ENCODE data around the gene NFATC2.

Gene NFATC2

DNA sequence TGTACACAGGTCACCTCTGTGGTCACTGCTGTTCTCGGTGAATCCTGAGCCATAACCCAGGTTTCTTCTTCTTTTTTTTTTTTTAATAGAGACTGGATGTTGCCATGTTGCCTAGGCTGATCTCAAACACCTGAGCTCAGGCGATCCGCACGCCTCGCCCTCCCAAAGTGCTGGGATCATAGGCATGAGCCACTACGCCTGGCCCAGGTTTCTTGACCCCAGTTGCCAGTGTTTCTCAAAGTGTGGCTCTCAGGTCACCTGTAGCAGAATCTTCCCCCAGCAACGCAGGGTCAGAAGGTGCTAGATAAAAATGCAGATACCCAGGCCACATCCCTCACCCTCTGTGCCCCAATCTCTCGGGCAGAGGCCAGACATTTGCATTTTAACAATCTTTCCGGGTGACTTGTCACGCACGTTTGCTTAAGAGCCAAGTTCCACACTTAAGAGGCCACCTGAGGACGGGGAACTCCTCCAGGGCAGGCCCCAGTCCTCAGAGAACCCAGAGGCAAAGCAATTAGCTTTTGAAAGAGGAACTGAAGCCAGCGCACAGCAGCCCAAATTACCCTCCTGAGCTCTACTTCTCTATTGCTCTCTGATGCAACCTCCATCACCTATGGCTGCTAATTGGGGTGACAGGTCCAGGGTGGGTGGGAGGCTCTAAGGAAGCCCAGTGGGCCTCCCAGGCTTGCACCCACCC is 81.8 kb downstream of the NFATC2 start:
- peak; percentile 89 for DNase-seq (ENCODE audit: low spot score)
- in situ Hi-C loops (cut with MboI; ENCODE audit: low sequenced_read_pairs, unreplicated experiment): no loop called here
- TF ChIP-seq, protein P1, sequence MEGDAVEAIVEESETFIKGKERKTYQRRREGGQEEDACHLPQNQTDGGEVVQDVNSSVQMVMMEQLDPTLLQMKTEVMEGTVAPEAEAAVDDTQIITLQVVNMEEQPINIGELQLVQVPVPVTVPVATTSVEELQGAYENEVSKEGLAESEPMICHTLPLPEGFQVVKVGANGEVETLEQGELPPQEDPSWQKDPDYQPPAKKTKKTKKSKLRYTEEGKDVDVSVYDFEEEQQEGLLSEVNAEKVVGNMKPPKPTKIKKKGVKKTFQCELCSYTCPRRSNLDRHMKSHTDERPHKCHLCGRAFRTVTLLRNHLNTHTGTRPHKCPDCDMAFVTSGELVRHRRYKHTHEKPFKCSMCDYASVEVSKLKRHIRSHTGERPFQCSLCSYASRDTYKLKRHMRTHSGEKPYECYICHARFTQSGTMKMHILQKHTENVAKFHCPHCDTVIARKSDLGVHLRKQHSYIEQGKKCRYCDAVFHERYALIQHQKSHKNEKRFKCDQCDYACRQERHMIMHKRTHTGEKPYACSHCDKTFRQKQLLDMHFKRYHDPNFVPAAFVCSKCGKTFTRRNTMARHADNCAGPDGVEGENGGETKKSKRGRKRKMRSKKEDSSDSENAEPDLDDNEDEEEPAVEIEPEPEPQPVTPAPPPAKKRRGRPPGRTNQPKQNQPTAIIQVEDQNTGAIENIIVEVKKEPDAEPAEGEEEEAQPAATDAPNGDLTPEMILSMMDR (IDR thresholded peaks at IDR 0.05; ENCODE audit: borderline replicate concordance, control extremely low read depth, extremely low read depth, insufficient read depth, missing control alignments): no peak

DNA sequence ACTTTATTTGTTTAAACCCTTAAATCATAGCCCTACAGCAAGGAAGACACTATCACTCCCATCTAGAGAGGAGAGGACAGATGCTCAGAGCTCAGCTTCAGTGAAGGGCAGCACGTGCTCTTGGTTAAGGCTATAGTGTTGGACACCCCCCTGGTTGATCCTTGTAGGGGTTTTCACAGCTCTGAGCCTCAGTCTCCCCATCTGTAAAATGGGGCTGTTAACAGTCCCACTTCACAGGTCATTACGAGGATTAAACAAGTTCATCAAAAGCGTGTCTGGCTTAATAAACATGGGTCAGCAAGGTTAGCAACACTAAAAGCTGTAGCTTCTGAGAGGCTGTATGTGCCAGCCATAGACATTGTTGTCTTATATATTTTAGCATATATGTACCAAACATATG is 82.4 kb downstream of the NFATC2 start:
- TF ChIP-seq, protein P1 (IDR thresholded peaks at IDR 0.05; ENCODE audit: borderline replicate concordance, control extremely low read depth, extremely low read depth, insufficient read depth, missing control alignments): no peak
- in situ Hi-C loops (cut with MboI; ENCODE audit: low sequenced_read_pairs, unreplicated experiment): no loop called here

DNA sequence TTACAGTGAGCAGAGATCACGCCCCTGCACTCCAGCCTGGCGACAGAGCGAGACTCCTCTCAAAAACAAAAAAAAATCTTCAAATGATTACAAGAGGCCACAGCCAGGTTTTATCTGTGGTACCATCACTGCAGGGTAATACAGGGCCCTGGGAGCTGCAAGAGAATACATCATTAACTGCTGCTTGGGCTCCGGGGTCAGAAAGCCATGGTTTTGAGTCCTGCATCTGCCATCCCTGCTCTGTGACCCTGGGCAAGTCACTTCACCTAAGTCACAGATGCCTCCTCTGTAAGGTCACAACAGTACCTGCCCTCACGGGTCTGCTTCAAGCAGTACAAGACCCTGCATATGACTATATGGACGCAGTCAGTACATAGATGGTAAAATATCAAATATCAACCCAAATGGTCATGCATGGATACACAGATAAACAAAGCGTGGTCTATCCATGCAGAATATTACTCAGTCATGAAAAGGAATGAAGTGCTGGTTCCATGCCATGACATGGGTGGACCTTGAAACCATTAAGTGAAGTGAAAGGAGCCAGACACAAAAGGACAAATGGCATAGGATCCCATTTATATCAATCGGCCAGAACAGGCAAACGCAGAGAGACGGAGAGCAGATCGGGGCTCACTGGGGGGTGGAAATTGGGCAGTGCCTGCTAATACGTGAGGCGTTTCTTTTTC is 83.6 kb downstream of the NFATC2 start:
- in situ Hi-C loops (cut with MboI; ENCODE audit: low sequenced_read_pairs, unreplicated experiment): no loop called here
- DNase-seq (ENCODE audit: low spot score): no peak
- TF ChIP-seq, protein P1 (IDR thresholded peaks at IDR 0.05; ENCODE audit: borderline replicate concordance, control extremely low read depth, extremely low read depth, insufficient read depth, missing control alignments): no peak

More for the DNA sequence above, 82.4 kb downstream of the NFATC2 start:
- DNase-seq (ENCODE audit: low spot score): no peak

DNA sequence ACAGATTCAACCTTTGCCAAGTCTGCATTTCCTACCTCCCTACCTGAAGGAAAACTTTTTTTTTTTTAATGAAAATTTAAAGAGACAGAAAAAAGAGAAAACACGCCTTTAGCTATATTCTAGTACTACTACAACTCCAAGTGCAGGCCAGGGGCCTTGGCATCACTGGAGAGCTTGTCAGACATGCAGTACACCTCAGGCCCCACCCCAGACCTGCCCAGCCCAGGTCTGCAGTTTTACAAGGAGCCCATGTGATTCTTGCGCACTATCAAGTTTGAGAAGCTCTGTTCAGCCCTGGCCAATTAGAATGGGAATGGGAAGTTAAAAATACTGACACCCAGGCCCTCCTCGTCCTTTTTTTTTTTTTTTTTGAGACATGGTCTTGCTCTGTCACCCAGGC is 85.0 kb downstream of the NFATC2 start:
- TF ChIP-seq, protein P1 (IDR thresholded peaks at IDR 0.05; ENCODE audit: borderline replicate concordance, control extremely low read depth, extremely low read depth, insufficient read depth, missing control alignments): no peak
- in situ Hi-C loops (cut with MboI; ENCODE audit: low sequenced_read_pairs, unreplicated experiment): no loop called here
- no peak for DNase-seq (ENCODE audit: low spot score)

DNA sequence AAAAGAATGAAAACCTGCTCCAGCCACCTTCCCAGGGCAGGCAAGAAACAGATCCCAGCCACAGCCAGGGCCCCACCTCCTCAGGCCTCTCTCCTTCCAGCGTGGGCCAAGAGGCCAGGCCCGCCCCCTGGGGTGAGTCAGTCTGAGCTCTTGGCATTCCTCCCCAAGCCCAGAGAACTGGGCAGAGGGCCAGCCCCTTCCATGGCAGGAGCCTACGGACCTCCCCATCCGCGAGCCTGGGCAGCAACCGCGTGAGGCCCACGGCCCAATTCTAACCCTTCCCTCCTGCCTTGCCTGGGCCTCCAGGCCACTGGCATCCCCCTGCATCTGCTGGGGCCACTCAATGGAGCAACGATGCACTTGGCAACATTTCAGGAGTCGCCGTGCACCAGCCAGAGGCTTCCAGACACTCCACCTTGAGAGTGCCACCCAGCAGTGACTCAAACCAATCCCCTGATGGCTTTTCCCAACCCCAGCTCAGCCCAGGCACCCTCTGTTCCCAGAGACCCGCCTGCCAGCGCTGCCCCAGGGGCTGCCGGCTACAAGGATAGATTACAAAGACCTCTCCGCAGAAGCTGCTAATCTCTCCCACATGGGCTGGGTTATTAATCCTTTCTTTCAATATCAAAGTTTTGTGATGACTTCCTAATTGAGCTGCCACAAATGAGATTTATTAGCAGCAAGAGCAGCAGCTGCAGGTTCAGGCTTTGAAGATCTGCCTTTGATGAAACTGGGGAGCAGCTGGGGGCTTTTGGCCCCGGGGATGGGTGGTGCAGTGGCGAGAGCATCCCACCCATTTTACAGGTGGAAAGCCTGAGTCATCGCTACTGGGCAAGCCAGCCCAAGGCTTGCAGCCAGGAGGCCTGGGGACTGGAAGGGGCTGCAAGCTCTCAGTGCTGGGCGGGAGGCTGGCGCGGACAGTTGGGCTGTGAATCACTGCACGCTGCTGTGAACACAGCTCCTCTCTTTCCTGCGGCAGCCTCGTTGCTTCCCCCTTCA is 85.7 kb downstream of the NFATC2 start:
- TF ChIP-seq, protein P1 (IDR thresholded peaks at IDR 0.05; ENCODE audit: borderline replicate concordance, control extremely low read depth, extremely low read depth, insufficient read depth, missing control alignments): no peak
- no peak for DNase-seq (ENCODE audit: low spot score)
- in situ Hi-C loops (cut with MboI; ENCODE audit: low sequenced_read_pairs, unreplicated experiment): no loop called here

DNA sequence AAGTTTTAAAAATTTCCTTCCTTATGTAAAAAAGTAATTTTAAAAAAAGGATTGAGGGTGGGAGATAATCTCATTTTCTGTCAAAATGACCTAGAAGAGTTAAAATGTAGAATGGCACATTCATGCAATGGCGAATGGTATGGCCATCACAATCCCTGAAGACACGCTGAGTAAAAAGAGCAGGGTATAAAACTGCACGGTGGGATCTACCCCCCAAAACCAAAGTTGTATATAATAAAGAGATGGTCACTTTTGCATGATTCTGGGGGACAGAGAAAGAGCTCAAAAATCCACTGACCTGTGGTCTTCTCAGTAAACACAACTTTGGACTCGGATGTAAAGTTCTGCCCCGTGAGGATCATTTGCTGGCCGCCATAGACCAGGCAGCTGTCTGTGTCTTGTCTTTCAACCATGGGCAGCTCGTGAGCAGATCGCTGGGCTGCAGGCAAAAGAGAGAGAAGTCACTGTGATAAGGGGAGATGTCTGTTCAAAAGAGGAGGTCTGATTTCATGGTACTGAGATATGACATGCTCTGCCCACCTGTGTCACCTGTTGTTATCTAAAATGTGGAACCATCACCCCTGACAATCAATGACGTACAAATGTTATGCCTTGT is 88.2 kb downstream of the NFATC2 start:
- DNase-seq (ENCODE audit: low spot score): no peak
- TF ChIP-seq, protein P1 (IDR thresholded peaks at IDR 0.05; ENCODE audit: borderline replicate concordance, control extremely low read depth, extremely low read depth, insufficient read depth, missing control alignments): no peak
- in situ Hi-C loops (cut with MboI; ENCODE audit: low sequenced_read_pairs, unreplicated experiment): no loop called here
